Endothelial cell (in vitro differentiated cells): ENCODE measurements around the gene CAV1. TPM values are rescaled to one million over a fixed set of nuclear protein-coding genes. Genes with fewer than 3 reads are reported as not detected.

Experiments
- DNase-seq: peaks from one replicate; pipeline ENCODE4 v3.0.0; 2021; ENCODE audit warnings: low spot score
- H3K27ac Mint-ChIP-seq: one replicate; pipeline ENCODE4 v1.8.0; 2021; ENCODE audit warnings: mixed read lengths, inconsistent platforms; ENCODE audit not compliant: unreplicated experiment
- H3K27me3 Mint-ChIP-seq: one replicate; pipeline ENCODE4 v1.8.0; 2021; ENCODE audit warnings: mild to moderate bottlenecking, moderate library complexity, mixed read lengths, inconsistent platforms; ENCODE audit not compliant: unreplicated experiment
- H3K36me3 Mint-ChIP-seq: one replicate; pipeline ENCODE4 v1.8.0; 2021; ENCODE audit warnings: mild to moderate bottlenecking, low read depth, mixed read lengths, inconsistent platforms; ENCODE audit not compliant: unreplicated experiment
- H3K4me1 Mint-ChIP-seq: one replicate; pipeline ENCODE4 v1.8.0; 2021; ENCODE audit warnings: mild to moderate bottlenecking, mixed read lengths, inconsistent platforms; ENCODE audit not compliant: unreplicated experiment
- H3K4me3 Mint-ChIP-seq: one replicate; pipeline ENCODE4 v1.8.0; 2021; ENCODE audit warnings: mild to moderate bottlenecking, mixed read lengths, inconsistent platforms; ENCODE audit not compliant: unreplicated experiment
- H3K9me3 Mint-ChIP-seq: one replicate; pipeline ENCODE4 v1.8.0; 2021; ENCODE audit warnings: mixed read lengths, inconsistent platforms; ENCODE audit not compliant: unreplicated experiment
- total RNA-seq: library from RNA; stranded (reverse); fragmentation: NEBNext Ultra II Directional; extraction: Animal tissue kit (Norgen Biotek cat#: 25700); gene quantifications from one replicate; pipeline ENCODE4 v1.2.1, GENCODE V29; 2021; ENCODE audit not compliant: unreplicated experiment
- TF ChIP-seq, protein P1 (sequence below): fragments of 200-600 bp; sonication (generic); IDR thresholded peaks from one replicate; pipeline ENCODE4 v1.5.0; 2021; ENCODE audit warnings: antibody characterized with exemption; ENCODE audit not compliant: unreplicated experiment

The CAV1 gene
- total RNA-seq, 1 donor from 2014 or later, result 48.2 TPM

DNA sequence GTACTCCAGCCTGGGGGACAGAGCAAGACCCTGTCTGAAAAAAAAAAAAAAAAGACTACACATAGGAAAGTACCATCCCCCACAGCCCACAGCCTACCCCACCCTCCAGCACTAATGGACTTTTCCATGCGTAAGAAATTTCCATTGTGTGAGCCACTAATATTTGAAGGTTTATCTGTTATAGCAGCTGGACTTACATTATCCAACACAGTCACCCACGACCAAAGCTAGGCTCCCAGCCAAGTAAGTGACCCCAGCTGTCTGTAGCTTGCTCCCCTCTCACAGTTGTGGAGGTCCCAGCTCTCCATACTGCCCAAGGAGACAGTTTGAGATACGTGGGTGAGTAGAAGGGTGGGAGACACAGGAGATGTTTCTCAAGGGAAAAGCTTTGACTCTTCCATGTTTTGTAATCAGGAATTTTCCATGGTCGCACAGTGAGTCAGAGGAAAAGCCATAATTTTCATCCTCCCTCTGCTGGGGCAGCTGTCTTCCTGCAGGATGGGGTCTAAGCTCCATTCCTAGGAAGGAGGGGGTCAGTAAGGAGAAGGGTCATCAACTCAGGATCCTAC lies 57.4 kb downstream of the CAV1 start:
- DNase-seq, result no peak
- Mint-ChIP-seq H3K4me1 (peaks cover 11% of the 10 kb centered on the region), H3K9me3 (no peaks in the 10 kb centered on the region), H3K27ac (no peak overlapping the region), H3K27me3 (no peaks in the 10 kb centered on the region), H3K4me3 (no peak overlapping the region), H3K36me3 (no peaks in the 10 kb centered on the region)
- TF ChIP-seq, protein P1, sequence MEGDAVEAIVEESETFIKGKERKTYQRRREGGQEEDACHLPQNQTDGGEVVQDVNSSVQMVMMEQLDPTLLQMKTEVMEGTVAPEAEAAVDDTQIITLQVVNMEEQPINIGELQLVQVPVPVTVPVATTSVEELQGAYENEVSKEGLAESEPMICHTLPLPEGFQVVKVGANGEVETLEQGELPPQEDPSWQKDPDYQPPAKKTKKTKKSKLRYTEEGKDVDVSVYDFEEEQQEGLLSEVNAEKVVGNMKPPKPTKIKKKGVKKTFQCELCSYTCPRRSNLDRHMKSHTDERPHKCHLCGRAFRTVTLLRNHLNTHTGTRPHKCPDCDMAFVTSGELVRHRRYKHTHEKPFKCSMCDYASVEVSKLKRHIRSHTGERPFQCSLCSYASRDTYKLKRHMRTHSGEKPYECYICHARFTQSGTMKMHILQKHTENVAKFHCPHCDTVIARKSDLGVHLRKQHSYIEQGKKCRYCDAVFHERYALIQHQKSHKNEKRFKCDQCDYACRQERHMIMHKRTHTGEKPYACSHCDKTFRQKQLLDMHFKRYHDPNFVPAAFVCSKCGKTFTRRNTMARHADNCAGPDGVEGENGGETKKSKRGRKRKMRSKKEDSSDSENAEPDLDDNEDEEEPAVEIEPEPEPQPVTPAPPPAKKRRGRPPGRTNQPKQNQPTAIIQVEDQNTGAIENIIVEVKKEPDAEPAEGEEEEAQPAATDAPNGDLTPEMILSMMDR, result no peak

DNA sequence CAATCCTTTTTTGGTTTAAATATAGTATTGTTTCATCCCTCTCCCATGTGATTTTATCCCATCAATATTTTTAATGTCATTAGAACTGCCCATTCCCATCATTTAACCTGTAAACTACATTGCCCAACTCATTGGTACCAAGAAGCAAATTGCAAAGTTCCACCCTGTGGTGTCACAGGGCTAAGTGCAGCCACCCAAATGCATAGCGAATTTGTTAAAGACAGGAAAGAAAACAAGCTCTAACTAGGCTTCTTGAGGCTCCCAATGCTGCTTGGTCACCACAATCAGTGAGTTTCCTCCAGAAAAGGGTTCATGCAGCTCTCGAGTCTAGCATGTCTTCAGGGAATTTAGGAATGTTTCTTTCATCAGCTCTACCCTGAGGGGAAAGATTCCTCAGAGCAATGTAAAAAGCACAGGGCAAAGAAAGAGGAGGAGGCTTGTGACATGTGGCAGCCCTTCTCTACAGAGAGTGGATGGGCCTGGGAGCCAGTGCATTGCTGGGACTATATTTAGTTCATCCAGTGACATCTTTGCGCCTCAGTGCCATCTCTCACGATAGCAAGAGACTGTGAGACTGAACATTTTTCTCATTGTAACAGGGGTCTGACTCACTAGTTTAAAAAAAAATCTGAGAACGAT lies 58.1 kb downstream of the CAV1 start:
- no peak for DNase-seq
- Mint-ChIP-seq H3K4me3 (no peak overlapping the region), H3K4me1 (peaks cover 15% of the 10 kb centered on the region)

DNA sequence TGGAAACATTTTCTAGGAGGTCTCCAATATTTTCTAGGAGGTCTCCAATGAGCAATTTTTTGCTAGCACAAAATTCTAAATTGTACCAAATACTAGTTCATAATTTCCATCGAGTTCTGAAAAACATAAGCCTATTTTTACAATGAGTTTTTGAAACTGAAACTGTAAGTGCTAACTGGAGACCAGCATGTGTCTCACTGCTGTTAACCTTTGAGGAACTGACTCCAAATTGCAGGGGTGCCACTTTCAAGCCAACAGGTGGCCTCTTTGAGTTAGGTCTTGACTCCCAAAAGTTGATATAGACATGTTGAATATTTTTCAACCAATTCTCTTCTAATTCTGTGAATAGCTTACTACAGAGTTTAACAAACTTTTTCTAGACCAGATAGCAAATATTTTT lies 58.8 kb downstream of the CAV1 start:
- Mint-ChIP-seq H3K27me3 (no peaks in the 10 kb centered on the region), H3K4me3 (no peak overlapping the region), H3K27ac (no peak overlapping the region), H3K36me3 (no peaks in the 10 kb centered on the region), H3K4me1 (peaks cover 23% of the 10 kb centered on the region), H3K9me3 (no peaks in the 10 kb centered on the region)
- no peak for DNase-seq
- TF ChIP-seq, protein P1, result no peak

More for the DNA sequence above, 58.1 kb downstream of the CAV1 start:
- Mint-ChIP-seq H3K36me3 (no peaks in the 10 kb centered on the region), H3K27ac (no peak overlapping the region), H3K27me3 (no peaks in the 10 kb centered on the region), H3K9me3 (no peaks in the 10 kb centered on the region)
- TF ChIP-seq, protein P1, result no peak

DNA sequence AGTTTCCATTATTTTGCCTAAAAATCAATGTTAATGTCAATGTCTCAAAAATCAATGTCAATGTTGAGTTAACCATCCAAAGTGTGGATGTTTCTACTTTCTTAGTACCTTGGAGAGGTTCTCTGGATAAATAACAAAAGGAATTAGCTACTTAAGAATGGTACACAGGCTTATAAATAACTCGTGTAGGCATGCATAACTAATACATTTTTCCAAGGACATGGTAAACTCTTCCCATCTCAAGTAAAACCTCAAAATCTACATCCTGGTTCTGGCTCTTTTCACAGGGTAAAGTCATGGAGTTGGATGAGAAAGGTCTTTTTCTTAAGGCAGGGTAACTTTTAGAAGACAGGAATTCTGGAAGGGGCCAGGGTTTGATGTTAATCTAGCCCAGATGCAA lies 59.9 kb downstream of the CAV1 start:
- Mint-ChIP-seq H3K4me3 (no peak overlapping the region), H3K4me1 (peaks cover 25% of the 10 kb centered on the region), H3K27me3 (no peaks in the 10 kb centered on the region), H3K36me3 (no peaks in the 10 kb centered on the region), H3K27ac (no peak overlapping the region), H3K9me3 (no peaks in the 10 kb centered on the region)
- DNase-seq, result no peak
- TF ChIP-seq, protein P1, result no peak

DNA sequence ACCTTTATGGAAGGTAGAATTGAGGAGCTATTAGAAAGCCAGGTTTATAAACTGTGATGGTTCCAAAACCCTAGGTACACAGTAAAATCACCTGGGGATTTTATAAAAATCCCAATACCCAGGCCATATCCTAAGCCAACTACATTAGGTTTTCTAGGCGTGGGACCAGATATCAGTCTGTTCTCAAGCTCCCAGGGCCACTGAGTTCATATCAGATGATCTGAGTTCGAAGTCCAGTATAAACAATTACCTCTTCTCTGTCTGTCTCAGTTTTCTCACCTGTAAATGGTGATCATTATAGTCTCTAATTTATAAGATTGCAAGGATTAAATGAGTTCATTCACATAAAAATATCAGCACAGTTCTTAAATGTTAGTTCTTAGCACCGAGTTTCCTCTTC lies 60.6 kb downstream of the CAV1 start:
- H3K36me3 Mint-ChIP-seq, result no peaks in the 10 kb centered on the region
- H3K4me1 Mint-ChIP-seq, result peaks cover 25% of the 10 kb centered on the region
- DNase-seq, result no peak
- no peaks in the 10 kb centered on the region for H3K9me3 Mint-ChIP-seq
- no peaks in the 10 kb centered on the region for H3K27me3 Mint-ChIP-seq
- no peak overlapping the region for H3K4me3 Mint-ChIP-seq
- H3K27ac Mint-ChIP-seq, result no peak overlapping the region
- TF ChIP-seq, protein P1, result no peak
